AG09309 (cell line): Measurements from ENCODE around the gene TOM1L1.
A peak's percentile ranks its signal among the peaks of the same experiment; 100 is the strongest.

Experiments
- DNase-seq: peaks from one replicate; pipeline ENCODE4 v3.0.0-alpha.2; 2010; ENCODE audit warnings: low read depth
- H3K4me3 ChIP-seq: 2 replicates; pipeline ENCODE4 v1.5.1; 2011; ENCODE audit warnings: mild to moderate bottlenecking, low read depth, low read length, moderate library complexity; ENCODE audit not compliant: control insufficient read depth
- CTCF ChIP-seq: IDR thresholded peaks from 2 replicates; pipeline ENCODE4 v1.5.1; 2011; ENCODE audit warnings: mild to moderate bottlenecking, low read depth, low read length, inconsistent platforms; ENCODE audit not compliant: insufficient read depth, control insufficient read depth; ENCODE audit errors: missing control alignments

TOM1L1 gene

GRCh38 chr17:54892360-54892759 lies 8.3 kb upstream of the TOM1L1 start:
- DNase-seq, result no peak
- no peak overlapping the region for H3K4me3 ChIP-seq
- no peak for TF ChIP-seq CTCF

DNA sequence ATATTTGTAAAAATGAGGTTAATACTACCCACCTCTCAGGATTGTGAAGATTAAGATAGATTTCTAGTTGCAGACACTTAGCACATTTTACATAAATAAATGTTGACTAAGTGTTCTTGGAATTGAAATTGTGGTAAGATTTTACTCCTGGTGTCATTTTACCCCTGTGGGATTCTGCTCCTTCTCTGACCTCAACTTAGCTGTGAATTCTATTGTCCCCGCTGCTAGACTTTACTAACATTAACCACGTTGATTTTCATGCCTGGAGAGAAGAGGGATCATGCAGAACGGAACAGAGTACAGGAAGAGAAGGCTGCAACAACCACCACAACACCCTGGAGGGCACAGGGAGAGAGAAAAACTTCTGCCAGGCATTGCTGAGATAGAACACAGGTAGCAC lies 2.1 kb upstream of the TOM1L1 start:
- no peak overlapping the region for H3K4me3 ChIP-seq
- no peak for DNase-seq
- TF ChIP-seq CTCF, result no peak

DNA sequence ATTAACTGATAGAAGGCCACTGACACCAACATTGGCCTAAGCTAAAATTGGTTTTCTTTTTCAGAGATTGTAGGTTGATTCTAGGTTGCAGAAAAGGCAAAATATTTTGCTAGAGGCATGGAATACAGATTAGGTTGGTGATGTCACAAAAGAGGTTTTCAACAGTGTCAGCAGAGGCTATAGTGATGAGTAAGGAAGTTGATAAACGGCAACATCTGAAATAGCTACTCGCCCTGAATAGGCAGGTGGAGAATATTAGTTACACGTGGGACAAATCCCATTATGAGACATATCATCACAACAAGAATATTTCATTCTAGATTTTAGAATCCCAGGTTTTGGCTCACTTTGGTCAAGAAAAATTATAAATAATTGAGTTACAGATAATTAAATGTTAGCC lies 1.5 kb upstream of the TOM1L1 start:
- no peak overlapping the region for H3K4me3 ChIP-seq
- TF ChIP-seq CTCF, result no peak
- no peak for DNase-seq

DNA sequence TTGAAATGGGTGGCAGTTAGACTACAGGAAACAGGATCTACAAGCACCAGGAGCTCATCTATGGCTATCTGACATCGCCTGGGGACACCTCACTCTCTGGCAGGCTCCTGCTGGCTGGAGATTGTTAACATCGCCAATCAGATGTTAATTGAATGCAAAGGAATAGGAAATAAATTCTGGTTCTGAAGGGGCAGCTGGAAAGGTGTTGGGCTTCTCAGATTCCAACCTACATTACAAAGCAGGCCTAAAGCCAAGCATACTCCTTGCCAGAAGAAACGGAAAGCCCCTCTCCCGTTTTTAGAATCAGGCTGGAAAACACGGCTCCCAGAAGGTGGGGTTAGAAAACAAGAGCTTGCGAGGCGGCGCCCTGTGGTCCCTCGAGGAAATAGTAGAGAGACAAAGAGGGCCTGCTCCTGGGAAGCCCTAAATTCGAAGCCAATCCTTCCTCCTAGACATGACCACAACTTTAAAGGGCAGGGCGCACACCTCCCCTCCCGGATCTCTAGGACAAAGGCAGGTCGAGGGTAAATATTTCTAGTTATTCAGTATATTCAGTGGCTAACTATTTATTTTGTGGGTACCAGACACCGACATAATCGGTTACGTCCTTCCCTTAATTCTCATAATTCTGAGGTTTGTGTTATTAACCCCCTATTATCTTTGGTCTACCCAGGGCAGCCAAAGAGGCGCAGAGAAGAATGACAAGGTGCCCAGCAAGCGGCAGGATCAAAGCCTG lies 763 bp upstream of the TOM1L1 start:
- TF ChIP-seq CTCF, result no peak
- DNase-seq, result no peak
- H3K4me3 ChIP-seq, result peak overlapping the region; percentile 90

DNA sequence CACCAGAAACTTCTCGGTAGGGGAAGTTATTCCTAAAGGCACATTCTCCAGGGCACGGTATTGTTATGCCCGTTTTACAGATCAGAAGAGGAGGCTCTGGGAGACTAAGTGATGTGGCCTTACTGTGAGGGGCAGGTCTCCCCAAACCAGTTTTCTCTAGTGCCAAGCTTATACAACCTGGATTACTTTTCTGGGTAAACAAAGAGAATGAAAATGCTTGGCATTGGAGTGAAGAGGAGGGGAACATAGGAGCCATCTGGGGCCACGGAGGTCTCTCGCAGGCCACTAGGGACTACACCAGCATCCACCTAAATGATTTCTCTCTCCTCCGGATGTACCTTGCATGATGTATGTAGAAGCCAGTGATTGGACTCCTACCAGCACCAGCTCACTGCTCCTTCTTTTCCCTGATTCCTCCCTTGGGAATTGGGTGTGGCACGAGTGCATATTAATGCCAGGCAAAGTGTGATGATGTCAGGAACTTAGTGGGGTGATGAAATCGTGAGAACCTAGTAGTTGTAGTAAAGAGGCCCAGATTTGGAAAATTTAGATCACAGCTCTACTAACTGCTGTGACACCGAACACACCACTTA lies 674 bp downstream of the TOM1L1 start:
- peak; percentile 17 for DNase-seq
- TF ChIP-seq CTCF, result no peak
- peak overlapping the region; percentile 90 for H3K4me3 ChIP-seq

DNA sequence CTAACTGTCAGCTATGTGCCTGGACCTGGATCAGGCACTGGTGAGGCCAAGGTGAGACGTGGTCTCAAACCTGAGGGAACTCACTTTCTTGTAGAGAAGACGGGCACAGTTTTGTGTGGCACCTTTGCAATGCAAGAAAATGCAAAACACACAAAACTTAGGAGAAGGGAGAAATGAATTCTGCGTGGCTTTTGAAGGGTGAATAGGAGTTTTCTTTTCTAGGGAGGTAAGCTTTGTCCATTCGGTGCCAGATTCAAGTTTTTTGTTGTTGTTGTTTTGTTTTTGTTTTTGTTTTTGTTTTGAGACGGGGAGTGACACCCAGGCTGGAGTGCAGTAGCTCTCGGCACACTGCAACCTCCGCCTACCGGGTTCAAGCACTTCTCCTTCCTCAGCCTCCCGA lies 1.4 kb downstream of the TOM1L1 start:
- TF ChIP-seq CTCF, result no peak
- no peak for DNase-seq
- H3K4me3 ChIP-seq, result no peak overlapping the region

DNA sequence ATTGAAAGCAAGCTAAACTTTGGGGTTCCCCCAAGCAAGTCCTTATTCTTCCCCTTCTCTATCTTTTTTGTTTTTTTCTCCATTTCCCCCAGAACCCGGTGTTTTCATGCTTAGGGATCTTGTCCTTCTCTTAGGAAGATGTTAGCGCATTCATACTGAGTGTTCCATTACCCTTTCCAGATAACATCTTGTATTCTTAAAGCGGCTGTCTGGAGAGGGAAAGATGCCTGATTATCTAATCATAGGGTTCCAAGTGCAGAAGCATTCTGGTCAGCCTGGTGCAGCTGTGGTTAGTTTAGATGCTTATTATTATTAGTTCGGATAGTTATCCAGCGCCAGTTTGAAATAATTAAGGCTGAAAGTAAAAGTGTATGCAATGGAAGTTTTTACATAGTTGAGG lies 2.0 kb downstream of the TOM1L1 start:
- no peak for DNase-seq
- H3K4me3 ChIP-seq, result no peak overlapping the region
- TF ChIP-seq CTCF, result no peak
